GM12872 (cell line): ENCODE measurements around the gene USP16.

ENCODE experiments used
- CTCF ChIP-seq: IDR thresholded peaks from 3 replicates; pipeline ENCODE4 v1.5.1; 2011; ENCODE audit warnings: low read depth, mild to moderate bottlenecking, low read length, moderate library complexity; ENCODE audit not compliant: insufficient read depth

Gene USP16

GRCh38 chr21:28993293-28993629 lies 31.2 kb upstream of the USP16 start:
- TF ChIP-seq CTCF, result no peak

- no peak for TF ChIP-seq CTCF
These were observed 21.9 kb upstream of the USP16 start for GRCh38 chr21:29002442-29003144.

DNA sequence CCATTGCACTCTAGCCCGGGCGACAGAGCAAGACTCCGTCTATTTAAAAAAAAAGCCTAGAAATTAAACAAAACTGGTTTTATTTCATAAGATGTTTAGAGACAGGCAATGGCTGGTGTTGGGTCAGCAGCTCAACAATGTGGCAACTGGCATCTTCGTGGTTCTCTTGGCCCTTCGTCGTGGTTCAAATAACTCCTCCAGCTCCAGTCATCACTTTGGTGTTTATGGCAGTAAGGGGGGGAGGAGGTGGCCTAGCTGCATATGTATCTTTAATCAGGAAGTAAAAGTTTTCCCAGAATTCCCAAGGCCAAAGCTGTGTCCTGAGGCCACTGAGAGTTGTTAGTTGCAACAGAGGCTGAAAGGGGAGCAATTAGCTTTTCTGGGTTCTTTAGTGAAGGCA lies 18.8 kb upstream of the USP16 start:
- TF ChIP-seq CTCF, result no peak

DNA sequence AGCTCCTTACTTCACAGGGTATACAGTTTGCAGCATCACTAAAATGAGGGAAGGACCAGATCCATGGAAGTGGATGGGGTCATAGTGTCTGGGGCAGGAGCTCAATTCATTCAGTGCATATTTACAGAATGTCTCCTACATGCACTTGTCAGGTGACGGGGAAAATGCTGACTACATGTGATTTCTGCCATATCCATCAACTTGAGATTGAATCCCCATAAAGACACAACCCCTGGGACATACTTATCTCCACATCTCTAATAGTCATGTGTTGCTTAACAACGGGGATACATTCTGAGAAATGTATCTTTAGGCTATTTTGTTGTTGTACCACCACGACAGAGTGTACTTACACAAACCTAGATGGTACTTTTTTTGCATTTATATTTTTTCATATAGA lies 17.3 kb upstream of the USP16 start:
- TF ChIP-seq CTCF, result no peak

DNA sequence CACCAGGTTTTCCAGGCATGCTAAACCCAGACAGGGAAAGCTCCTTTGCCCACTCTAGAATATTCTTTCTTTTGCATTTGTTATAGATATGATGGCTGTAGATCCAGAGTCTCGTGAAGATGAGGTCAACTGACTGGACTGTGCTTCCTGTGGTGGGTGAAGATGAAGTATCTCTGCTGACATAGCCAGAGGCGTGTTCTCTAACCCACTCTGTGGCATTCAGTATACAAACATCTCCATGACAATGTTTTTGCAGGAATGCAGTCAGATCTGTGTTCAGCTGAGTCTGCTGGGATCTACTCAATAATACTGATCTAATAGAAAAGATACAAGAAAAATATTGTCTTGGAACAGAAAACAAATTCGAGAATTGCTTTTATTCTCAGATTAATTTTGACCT lies 16.7 kb upstream of the USP16 start:
- no peak for TF ChIP-seq CTCF

GRCh38 chr21:29008367-29008766 lies 16.1 kb upstream of the USP16 start:
- no peak for TF ChIP-seq CTCF

- no peak for TF ChIP-seq CTCF
These were observed 6.7 kb upstream of the USP16 start for GRCh38 chr21:29017639-29018237.
